HepG2 (cell line): ENCODE measurements around the gene SFT2D1. TPM values are rescaled to one million over a fixed set of nuclear protein-coding genes. Genes with fewer than 3 reads are reported as not detected.

ENCODE experiments used
- ARID2 ChIP-seq: sonication (generic); formaldehyde crosslinking; IDR thresholded peaks from 2 replicates; pipeline ENCODE4 v1.8.1; 2022; ENCODE audit warnings: mild to moderate bottlenecking, missing genetic modification reagents, borderline replicate concordance
- BRCA1 ChIP-seq: sonication (generic); formaldehyde crosslinking; IDR thresholded peaks from 2 replicates; pipeline ENCODE4 v1.4.0; 2020; ENCODE audit warnings: missing genetic modification reagents
- BRD4 ChIP-seq: sonication (generic); formaldehyde crosslinking; IDR thresholded peaks from 2 replicates; pipeline ENCODE4 v1.4.0; 2020; ENCODE audit warnings: missing genetic modification reagents
- CENPT ChIP-seq: sonication (generic); formaldehyde crosslinking; IDR thresholded peaks from 2 replicates; pipeline ENCODE4 v1.8.0; 2022; ENCODE audit warnings: low read depth, mild to moderate bottlenecking, moderate library complexity, missing genetic modification reagents
- ERF ChIP-seq: IDR thresholded peaks from 2 replicates; pipeline ENCODE4 v1.6.1; 2018; ENCODE audit warnings: missing biosample characterization, missing genetic modification reagents
- HIVEP1 ChIP-seq: sonication (generic); formaldehyde crosslinking; IDR thresholded peaks from 2 replicates; pipeline ENCODE4 v1.4.0; 2020; ENCODE audit warnings: mild to moderate bottlenecking, missing genetic modification reagents
- HNF4G ChIP-seq, 2 experiments: sonication (generic) in 1 of 2; formaldehyde crosslinking in 1 of 2; IDR thresholded peaks; 2 replicates each; pipeline versions ENCODE4 v1.4.0 to v1.6.1; 2011 to 2020; ENCODE audit warnings: borderline replicate concordance in 2 of 2, low read depth in 2 of 2, mild to moderate bottlenecking in 2 of 2, low read length in 1 of 2, missing genetic modification reagents in 1 of 2, moderate library complexity in 1 of 2
- KDM4B ChIP-seq: sonication (generic); formaldehyde crosslinking; IDR thresholded peaks from 2 replicates; pipeline ENCODE4 v1.4.0; 2020; ENCODE audit warnings: missing genetic modification reagents
- MXD4 ChIP-seq: IDR thresholded peaks from 2 replicates; pipeline ENCODE4 v1.6.1; 2016; ENCODE audit warnings: mild to moderate bottlenecking, missing biosample characterization, missing genetic modification reagents
- NCOA2 ChIP-seq: sonication (generic); formaldehyde crosslinking; IDR thresholded peaks from 2 replicates; pipeline ENCODE4 v1.8.0; 2022; ENCODE audit warnings: inconsistent platforms
- POLR2AphosphoS5 ChIP-seq: IDR thresholded peaks from 2 replicates; pipeline ENCODE4 v1.6.1; 2012; ENCODE audit warnings: low read depth, low read length
- PPARG ChIP-seq: conservative IDR thresholded peaks from 2 replicates; pipeline ENCODE4 v1.6.1; 2016; ENCODE audit warnings: missing biosample characterization, missing genetic modification reagents
- PRPF4 ChIP-seq: fragments of 200-400 bp; formaldehyde crosslinking; IDR thresholded peaks from 2 replicates; pipeline ENCODE4 v1.6.1; 2016; ENCODE audit warnings: low read length, low read depth; ENCODE audit not compliant: poor library complexity, severe bottlenecking
- SIX1 ChIP-seq: sonication (generic); formaldehyde crosslinking; IDR thresholded peaks from 2 replicates; pipeline ENCODE4 v1.4.0; 2020; ENCODE audit warnings: missing genetic modification reagents, borderline replicate concordance
- XBP1 ChIP-seq: sonication (generic); formaldehyde crosslinking; IDR thresholded peaks from 2 replicates; pipeline ENCODE4 v1.5.0; 2020; ENCODE audit warnings: missing genetic modification reagents
- ZFP36L2 ChIP-seq: sonication (generic); formaldehyde crosslinking; IDR thresholded peaks from 2 replicates; pipeline ENCODE4 v1.4.0; 2020; ENCODE audit warnings: missing genetic modification reagents
- ZNF10 ChIP-seq: sonication (generic); formaldehyde crosslinking; IDR thresholded peaks from 2 replicates; pipeline ENCODE4 v1.4.0; 2020; ENCODE audit warnings: mild to moderate bottlenecking, low read depth, missing genetic modification reagents, borderline replicate concordance
- ZNF263 ChIP-seq: sonication (generic); formaldehyde crosslinking; IDR thresholded peaks from 2 replicates; pipeline ENCODE4 v1.4.0; 2020; ENCODE audit warnings: missing genetic modification reagents
- ZNF468 ChIP-seq: sonication (generic); formaldehyde crosslinking; IDR thresholded peaks from 2 replicates; pipeline ENCODE4 v1.8.0; 2022; ENCODE audit warnings: mild to moderate bottlenecking, moderate library complexity, missing genetic modification reagents
- ZNF660 ChIP-seq: sonication (generic); formaldehyde crosslinking; IDR thresholded peaks from 2 replicates; pipeline ENCODE4 v1.5.1; 2020; ENCODE audit warnings: mild to moderate bottlenecking, low read depth, missing genetic modification reagents, borderline replicate concordance
- polyA plus RNA-seq, 8 experiments: library from polyadenylated mRNA; depleted of rRNA in 3 of 8; stranded (reverse) in 7 of 8; unstranded in 1 of 8; fragments of >200 nt; fragmentation: Illumina TruSeq in 4 of 8; extraction: Trizol in 4 of 8; gene quantifications; 2 replicates each; pipeline versions ENCODE4 v1.2.1 to v1.2.3, GENCODE V29; 2011 to 2016; ENCODE audit warnings: low read depth in 4 of 8, missing spikeins in 1 of 8, mixed read lengths in 1 of 8; ENCODE audit not compliant: insufficient read depth in 1 of 8
- total RNA-seq, 5 experiments: library from RNA; depleted of rRNA; stranded (reverse); fragments of >200 nt; fragmentation: Illumina TruSeq; extraction: Trizol; gene quantifications; 2 replicates each; pipeline ENCODE4 v1.2.3, GENCODE V29; 2016; ENCODE audit warnings: low read depth in 1 of 5
- TF ChIP-seq, protein P1 (sequence below): sonication (generic); formaldehyde crosslinking; IDR thresholded peaks from 2 replicates; pipeline ENCODE4 v1.4.0; 2020; ENCODE audit warnings: missing genetic modification reagents
- TF ChIP-seq, protein P2 (sequence below): sonication (generic); formaldehyde crosslinking; IDR thresholded peaks from 2 replicates; pipeline ENCODE4 v1.8.1; 2023; ENCODE audit warnings: missing genetic modification reagents, mild to moderate bottlenecking, borderline replicate concordance
- TF ChIP-seq, protein P3 (sequence below): sonication (generic); formaldehyde crosslinking; conservative IDR thresholded peaks from 2 replicates; pipeline ENCODE4 v1.8.0; 2022; ENCODE audit warnings: mild to moderate bottlenecking, moderate library complexity, missing genetic modification reagents
- TF ChIP-seq, protein P4 (sequence below): sonication (generic); formaldehyde crosslinking; IDR thresholded peaks from 2 replicates; pipeline ENCODE4 v1.5.0; 2020; ENCODE audit warnings: missing genetic modification reagents
- TF ChIP-seq, protein P5 (sequence below): IDR thresholded peaks from 2 replicates; pipeline ENCODE4 v1.6.1; 2016; ENCODE audit warnings: low read depth, borderline replicate concordance

The SFT2D1 gene
- total and polyA plus RNA-seq, 2 of the 13 experiments (the other 11 are each of a cell fraction or from before 2014, with no cell fraction given), result 115 to 147 TPM

DNA sequence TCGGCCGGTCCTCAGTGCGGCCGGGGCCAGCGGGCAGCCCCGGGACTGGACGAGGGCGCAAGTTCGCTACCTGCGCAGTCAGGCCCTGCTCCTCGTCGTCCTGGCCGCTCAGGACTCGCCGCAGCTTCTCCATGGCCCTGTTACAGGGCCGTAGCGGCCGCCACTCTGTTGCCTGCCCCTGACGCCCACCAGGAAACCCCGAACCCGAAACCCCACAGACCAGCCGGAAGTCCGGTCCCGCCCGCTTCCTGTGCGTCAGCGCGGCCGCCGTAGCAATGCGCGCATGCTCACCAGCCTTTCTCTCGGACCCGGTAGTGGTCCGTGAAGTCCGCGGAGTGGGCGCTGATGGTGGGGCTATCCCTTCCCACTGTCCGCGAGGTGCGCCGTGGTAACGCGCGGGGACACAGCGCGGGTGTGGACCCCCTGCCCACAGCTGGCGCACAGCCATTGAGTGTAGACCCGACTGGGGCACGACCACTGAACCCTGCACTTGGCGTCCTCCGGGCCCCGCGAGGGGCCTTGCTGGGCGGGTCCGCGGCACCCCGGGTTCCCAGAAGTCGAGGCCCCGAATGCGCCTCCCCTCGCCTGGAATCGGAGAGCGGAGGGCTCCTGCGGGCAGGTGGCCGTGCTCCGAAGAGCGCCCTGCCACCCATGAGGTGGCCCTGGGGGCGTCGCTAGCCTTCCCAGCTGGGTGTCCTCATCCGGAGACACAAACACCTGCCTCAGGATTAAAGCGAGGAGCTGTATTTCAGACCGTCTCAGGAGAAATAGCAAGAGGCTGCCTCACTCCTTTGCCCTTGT is at the start of gene SFT2D1 (continued):
- TF ChIP-seq KDM4B (CRISPR knock-in tag) (peak; percentile 34; the same call in 1 of the 2 replicates), ZNF660 (no peak), ARID2 (CRISPR knock-in tag) (peak; percentile 86), BRCA1 (CRISPR knock-in tag) (peak; percentile 93), PPARG (peak; percentile 39; the same call in 1 of the 2 replicates), ERF (CRISPR knock-in tag) (peak; percentile 94), HIVEP1 (CRISPR knock-in tag) (peak; percentile 96), ZNF10 (CRISPR knock-in tag) (no peak), POLR2AphosphoS5 (peak; percentile 97), HNF4G (IDR thresholded peaks at IDR 0.05; ENCODE audit: borderline replicate concordance, low read depth, low read length) (no peak), HNF4G (CRISPR knock-in tag; IDR thresholded peaks at IDR 0.05; ENCODE audit: borderline replicate concordance, low read depth) (peak; percentile 84), PRPF4 (no peak), ZNF263 (CRISPR knock-in tag) (peak; percentile 50), NCOA2 (peak; percentile 43; the same call in 1 of the 2 replicates), ZNF468 (CRISPR knock-in tag) (no peak), CENPT (CRISPR knock-in tag) (0 out of 2 replicates have a peak, but pooled peaks have one; percentile 27), MXD4 (CRISPR knock-in tag) (peak; percentile 84), SIX1 (CRISPR knock-in tag) (no peak), XBP1 (CRISPR knock-in tag) (no peak; the same call in none of the 2 replicates), BRD4 (CRISPR knock-in tag) (peak; percentile 99), ZFP36L2 (CRISPR knock-in tag) (no peak)
- TF ChIP-seq, protein P1, sequence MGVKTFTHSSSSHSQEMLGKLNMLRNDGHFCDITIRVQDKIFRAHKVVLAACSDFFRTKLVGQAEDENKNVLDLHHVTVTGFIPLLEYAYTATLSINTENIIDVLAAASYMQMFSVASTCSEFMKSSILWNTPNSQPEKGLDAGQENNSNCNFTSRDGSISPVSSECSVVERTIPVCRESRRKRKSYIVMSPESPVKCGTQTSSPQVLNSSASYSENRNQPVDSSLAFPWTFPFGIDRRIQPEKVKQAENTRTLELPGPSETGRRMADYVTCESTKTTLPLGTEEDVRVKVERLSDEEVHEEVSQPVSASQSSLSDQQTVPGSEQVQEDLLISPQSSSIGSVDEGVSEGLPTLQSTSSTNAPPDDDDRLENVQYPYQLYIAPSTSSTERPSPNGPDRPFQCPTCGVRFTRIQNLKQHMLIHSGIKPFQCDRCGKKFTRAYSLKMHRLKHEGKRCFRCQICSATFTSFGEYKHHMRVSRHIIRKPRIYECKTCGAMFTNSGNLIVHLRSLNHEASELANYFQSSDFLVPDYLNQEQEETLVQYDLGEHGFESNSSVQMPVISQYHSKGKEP, result no peak; the same call in 1 of the 2 replicates
- TF ChIP-seq, protein P2, sequence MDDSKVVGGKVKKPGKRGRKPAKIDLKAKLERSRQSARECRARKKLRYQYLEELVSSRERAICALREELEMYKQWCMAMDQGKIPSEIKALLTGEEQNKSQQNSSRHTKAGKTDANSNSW (CRISPR knock-in tag), result peak; percentile 94; the same call in 1 of the 2 replicates
- TF ChIP-seq, protein P3, sequence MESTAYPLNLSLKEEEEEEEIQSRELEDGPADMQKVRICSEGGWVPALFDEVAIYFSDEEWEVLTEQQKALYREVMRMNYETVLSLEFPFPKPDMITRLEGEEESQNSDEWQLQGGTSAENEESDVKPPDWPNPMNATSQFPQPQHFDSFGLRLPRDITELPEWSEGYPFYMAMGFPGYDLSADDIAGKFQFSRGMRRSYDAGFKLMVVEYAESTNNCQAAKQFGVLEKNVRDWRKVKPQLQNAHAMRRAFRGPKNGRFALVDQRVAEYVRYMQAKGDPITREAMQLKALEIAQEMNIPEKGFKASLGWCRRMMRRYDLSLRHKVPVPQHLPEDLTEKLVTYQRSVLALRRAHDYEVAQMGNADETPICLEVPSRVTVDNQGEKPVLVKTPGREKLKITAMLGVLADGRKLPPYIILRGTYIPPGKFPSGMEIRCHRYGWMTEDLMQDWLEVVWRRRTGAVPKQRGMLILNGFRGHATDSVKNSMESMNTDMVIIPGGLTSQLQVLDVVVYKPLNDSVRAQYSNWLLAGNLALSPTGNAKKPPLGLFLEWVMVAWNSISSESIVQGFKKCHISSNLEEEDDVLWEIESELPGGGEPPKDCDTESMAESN (CRISPR knock-in tag), result peak; percentile 99
- TF ChIP-seq, protein P4, sequence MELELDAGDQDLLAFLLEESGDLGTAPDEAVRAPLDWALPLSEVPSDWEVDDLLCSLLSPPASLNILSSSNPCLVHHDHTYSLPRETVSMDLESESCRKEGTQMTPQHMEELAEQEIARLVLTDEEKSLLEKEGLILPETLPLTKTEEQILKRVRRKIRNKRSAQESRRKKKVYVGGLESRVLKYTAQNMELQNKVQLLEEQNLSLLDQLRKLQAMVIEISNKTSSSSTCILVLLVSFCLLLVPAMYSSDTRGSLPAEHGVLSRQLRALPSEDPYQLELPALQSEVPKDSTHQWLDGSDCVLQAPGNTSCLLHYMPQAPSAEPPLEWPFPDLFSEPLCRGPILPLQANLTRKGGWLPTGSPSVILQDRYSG (CRISPR knock-in tag), result no peak
- TF ChIP-seq, protein P5, sequence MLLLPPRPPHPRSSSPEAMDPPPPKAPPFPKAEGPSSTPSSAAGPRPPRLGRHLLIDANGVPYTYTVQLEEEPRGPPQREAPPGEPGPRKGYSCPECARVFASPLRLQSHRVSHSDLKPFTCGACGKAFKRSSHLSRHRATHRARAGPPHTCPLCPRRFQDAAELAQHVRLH (CRISPR knock-in tag), result peak; percentile 65; the same call in 1 of the 2 replicates
